Kidney capillary endothelial cell (primary cell): ENCODE results near the gene ACSF2.
"Not testable (repeated sequence)": the region's sequence is repeated elsewhere in the genome, so short reads cannot be mapped to it uniquely, and the experiment has no call there.

Source experiments
- DNase-seq: peaks from one replicate; pipeline ENCODE4 v3.0.0-alpha.2; 2018; ENCODE audit warnings: low spot score

The ACSF2 gene

DNA sequence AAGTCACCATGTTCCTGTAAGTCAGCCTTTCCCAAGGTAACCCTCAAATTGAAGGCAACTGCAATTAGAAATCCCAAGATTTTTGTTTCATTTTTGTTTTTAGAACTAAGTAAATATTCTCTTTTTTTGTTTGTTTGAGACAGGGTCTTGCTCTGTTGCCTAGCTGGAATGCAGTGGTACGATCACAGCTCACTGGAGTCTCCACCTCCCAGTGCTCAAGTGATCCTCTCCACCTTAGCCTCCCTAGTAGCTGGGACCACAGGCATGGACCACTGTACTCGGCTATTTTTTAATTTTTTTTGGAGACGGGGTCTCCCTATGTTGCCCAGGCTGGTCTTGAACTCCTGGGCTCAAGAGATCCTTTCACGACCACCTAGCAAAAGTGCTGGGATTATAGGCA is 18.1 kb upstream of the ACSF2 start:
- DNase-seq, result no peak

DNA sequence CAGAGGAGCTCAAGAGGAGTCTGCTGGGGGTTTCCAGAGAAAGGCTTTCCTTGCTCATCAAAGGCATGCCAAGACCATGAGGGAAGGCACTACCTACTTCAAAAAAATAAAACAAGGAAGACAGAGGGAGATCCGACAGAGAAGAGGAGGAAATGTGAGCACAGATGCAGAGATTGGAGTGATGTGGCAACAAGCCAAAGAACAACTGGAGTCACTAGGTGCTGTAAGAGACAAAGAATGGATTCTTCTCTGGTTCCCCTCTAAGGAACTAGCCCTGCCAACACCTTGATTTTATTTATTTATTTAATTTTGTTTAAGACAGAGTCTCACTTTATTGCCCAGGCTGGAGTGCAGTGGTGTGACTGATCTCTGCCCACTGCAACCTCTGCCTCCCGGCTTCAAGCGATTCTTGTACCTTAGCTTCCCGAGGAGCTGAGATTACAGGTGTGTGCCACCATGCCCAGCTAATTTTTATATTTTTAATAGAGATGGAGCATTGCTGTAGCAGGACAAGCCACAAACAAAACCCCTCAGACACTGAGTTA is 13.8 kb upstream of the ACSF2 start:
- DNase-seq, result no peak

DNA sequence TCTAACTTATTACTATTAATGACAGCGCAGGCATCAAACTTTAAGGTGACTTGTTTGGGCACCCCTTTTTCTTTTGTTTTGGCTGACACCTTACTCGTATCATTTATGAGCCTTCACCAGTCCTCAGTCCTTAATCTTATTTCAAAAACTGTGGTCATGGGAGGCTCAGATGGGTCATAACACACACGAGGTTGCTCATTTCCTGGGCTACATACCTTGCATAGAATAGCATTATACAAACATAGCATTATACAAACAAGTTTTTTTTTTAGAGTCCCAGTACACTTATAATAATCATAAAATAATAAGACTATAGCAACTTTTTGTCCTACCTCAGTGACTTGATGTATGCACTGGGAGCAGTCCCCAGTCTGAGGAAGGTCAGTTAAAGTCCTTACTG is 11.2 kb upstream of the ACSF2 start:
- DNase-seq, result no peak

DNA sequence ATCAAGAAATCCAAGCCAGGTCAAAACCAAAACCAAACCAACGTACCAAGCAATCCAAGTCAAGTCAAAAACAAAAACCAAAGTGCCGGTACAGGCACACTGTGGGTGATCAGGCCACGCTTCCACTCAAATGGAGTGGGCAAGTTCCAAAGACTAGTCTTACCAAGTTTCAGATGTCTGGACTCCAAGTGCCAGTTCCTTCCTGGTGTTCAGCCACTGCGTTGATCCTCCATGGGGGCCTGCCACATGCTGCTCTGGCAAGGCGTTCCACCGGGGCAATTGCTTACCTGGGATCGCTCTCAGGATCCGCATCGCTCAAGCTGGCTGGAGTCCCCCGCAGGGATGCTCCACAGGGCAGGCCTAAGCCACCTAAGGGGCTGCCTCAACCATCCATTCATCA is 6.4 kb upstream of the ACSF2 start:
- DNase-seq, result not testable (repeated sequence)

DNA sequence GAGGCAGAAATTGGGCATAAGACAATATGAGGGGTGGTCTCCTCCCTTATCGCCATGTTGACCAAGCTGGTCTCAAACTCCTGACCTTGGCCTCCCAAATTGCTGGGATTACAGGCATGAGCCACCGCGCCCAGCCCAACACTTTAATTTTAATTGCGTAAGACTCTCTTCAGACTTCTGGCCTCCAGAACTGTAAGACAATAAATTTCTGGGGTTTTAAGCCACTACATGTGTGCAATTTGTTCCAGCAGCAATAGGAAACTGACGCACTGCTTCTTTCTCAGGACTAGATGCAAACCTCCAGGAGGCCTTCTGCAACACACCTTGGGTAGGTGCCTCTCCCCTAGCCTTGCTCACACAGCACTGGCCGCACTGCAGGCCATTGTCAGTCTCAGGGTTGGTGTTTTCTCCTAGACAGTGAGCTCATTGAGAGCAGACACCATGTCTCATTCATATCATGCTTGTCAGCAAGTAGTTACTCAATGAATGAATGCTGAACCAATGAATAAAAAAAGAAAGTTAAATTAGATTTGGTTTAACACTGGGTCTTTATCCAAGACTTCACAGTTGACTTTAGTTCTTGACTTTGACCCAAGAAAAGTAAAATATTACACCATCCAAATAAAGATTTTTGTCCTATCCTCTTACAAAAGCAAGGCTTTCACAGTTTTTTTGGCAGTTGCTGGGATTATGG is 5.5 kb upstream of the ACSF2 start:
- no peak for DNase-seq

DNA sequence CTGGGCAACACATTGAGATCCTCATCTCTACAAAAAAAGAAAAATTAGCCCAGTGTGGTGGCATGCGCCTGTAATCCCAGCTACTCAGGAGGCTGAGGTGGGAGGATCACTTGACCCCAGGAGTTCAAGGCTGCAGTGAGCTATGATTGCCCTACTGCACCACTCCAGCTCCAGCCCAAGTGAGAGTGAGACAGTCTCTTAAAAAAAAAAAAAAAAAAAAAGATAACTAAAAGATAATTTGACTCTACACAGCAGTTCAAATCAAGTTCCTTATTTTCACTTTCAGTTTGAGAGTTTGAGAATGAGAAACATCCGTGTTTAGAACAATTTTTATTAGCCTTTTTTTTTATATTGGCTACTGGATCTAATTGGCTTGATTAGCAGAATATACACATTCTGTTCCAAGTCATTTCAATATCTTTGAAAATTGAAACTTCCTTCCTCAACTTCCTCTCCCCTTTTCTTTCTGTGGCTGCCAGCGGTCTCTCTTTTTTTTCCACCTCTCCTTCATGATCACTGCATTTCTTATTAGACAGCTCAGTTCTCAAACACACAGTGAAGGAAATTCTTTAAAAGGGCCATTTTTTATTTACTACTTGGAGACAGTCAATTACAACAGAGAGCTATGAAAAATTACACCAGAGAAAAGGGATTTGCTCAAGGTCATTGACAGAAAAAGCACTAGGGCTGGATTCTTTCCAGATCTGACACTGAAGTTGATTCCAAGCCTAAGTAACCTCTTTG is 4.5 kb upstream of the ACSF2 start:
- DNase-seq, result no peak

DNA sequence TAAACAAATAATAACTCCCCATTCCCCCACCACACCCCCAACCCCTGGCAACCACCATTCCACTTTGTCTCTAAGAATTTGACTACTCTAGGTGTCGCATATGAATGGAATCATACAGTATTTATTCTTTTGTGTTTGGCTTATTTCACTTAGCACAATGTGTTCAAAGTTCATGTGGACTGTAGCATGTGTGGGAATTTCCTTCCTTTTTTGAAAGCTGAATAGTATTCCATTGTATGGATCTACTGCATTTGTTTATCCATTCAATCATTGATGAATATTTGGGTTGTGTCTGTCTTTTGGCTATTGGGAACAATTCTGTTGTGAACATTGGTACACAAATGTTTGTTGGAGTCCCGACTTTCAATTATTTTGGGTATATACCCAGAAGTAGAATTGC is 3.3 kb upstream of the ACSF2 start:
- DNase-seq, result no peak

DNA sequence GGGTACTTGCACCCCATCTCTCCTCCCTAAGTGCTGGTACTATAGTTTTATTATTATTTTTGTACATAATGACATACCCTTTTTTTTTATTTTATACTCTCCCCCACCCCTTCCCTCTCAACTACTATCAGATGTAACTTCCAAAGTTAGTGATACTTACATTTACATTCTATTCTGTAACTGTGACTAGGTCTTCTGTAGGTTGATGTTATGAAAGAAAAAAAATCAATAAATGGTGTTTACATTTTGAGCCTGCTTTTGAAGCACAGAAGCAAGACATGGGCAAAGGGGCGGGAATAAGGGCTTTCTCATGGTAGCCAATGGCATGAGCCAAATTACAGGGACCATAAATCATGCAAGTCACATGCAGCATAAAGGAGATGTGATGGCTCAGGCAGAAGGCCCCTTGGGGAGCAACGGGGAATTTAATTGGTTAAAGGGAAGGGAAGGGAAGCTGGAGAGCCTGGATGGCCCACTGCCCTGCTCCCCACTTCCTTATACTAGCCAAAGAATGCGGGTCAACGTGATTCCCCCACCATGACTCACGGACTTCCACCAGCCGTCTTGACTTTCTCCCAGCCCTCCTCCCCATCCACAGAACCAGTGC is 2.4 kb upstream of the ACSF2 start:
- DNase-seq, result peak; percentile 64

DNA sequence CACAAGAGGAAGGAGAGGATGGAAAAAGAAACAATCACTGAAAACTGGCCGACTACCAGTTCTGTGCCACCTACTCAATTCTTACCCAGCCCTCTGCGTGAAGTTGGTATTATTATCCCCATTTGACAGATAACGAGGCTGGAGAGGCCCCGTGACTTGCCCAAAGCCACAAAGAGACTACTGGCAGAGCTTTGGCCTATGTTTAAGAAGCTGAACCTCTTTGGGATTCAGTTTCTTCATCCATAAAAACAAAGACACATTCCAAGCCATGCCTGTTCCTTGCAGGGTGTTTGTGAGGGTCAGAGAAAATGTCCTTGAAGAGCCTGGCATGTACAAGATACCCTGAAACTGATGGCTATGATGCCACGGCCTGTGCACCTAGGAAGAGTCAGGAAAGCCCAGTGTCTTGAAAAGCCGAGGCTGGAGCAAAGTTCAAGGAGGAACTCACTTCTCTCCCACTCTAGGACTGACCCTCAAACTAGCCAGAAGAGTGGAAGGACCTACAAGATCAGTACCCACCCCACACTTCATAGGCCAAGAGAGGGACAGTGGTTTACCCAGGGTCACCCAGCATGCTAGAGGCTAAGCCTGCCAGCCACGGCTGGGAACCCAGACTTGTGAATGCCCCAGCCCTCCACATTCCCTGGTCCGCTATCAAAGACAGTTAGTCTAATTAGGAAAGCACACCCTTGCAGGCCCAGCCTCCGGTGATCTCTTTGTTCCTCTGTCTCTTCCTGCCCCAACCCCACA is 1.6 kb upstream of the ACSF2 start:
- DNase-seq, result no peak

DNA sequence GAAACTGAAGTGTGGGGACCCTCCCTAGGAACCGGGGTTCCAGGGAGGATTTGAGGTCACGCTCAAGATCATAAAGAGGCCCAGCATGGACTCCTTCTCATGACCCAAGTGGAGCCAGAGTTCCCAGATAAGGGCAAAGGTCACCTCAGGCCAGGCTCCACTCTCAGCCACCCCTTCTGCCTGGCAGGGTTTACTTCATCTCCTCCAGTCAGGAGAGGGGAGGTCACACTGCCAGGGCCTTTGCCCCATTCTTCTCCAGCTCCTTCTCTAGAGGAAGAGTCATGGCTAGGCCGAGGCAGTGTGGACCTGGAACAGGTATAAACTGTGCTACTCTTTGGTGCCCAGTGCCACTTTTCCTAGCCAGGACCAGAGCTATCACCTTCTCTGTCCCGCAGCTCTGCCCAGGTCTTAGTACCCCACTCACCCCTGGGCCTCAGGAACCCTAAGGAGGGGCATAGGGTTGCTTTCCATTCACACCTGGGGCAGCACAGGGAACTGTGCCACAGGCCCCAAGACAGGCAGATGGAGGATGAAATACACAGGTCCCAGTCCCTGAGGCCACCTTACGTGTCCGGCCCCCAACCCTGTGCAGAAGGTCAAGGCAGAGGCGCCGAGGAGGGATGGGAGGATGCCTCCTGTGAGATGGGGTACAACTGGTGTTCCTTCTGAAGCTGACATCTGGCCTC is 879 bp upstream of the ACSF2 start:
- DNase-seq, result no peak

DNA sequence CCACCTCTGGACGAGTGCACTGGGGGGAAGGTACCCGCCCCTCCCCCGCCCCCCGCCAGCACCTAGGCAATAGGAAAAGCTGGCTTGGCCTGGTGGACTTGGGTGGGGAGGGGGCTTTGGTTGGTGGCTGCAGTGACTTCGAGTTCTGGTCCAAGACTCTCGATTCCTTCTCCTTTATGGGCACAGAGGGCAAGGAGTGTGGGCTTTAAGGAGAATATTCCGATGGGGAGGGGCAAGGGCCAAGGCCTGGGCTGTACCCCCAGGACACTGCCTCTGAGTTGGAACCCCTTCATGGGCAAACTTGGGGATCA is 409 bp downstream of the ACSF2 start:
- DNase-seq, result no peak

DNA sequence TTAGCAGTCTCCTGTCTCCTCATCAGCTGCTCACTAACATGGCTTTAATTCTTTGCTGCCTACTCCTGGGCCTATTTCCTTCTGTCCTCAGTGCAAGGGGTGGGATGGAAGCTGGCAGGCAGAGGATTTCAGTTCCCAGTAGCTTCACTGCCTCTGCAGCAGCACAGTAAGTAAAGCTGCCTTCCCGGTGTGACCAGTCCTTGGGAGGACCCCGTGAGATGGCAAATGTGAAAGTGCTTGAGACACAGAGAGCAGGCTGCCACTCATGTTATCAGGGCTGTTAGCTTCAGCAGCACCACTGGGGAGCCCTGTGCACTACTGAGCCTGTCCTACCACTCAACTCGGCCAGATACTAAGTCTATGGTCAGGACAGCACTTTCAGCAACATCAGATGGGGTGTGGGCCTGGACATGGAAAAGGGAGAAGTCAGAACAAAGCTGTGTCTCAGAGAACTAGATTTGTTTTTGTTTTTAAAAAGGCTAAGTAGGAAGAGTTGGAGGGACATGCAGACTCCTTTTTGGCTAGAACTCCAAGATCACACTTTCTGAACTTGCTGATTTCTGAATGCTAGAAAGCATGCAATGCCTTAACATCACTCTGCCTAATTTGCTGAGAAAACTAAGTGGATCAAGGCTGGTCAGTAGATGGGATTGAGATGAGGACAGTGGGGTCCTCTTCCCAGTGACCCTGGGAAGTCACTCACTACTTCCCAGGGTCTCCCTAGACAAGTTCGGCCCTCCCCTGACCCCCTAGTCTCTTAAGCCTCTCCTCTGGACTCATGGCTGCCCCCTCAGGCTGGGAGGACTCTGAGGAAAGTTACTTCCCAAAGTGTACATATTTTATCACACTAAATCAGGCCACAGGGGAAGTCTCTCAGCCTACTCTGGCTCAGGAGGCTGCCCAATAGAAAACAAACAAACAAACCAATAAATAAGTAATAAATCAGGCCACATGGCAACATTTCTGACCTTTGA is 1.1 kb downstream of the ACSF2 start:
- DNase-seq, result no peak

DNA sequence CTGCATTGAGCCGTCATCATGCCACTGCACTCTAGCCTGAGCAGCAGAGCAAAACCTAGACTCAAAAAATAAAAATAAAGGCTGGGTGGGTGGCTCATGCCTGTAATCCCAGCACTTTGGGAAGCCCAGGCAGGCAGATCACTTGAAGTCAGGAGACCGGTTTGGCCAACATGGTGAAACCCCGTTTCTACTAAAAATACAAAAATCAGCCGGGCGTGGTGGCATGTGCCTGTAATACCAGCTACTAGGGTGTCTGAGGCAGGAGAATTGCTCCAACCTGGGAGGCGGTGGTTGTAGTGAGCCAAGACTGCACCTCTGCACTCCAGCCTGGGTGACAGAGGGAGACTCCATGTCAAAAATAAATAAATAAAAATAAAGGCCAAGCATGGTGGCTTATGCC is 2.1 kb downstream of the ACSF2 start:
- not testable (repeated sequence) for DNase-seq

DNA sequence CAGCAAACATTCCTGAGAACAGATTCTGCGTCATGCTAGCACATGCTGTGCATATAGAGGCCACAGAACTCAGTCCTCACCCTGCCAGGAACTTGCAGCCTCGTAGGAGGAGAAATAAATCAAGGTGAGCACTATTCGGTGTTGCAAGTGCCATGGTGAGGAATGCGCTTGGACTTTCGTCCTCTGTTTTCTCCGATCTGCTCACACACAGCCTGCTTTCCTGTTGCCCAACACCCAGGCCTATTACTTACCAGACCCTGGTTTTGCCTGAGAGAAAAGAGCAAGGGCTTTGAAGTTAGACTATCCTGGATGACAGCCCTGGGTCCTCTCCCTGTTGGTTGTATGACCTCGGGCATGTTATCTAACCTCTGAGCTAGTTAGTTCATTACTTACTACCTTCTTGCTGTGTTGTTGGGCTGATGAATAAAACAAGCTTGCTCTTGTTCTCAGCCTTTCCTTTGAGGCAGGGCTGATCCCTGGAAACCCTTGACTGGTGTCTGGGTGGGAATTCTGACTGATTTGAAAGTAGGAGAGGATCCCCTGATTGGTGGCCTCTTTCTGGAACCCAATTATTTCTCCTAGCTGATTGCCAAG is 2.9 kb downstream of the ACSF2 start:
- no peak for DNase-seq

DNA sequence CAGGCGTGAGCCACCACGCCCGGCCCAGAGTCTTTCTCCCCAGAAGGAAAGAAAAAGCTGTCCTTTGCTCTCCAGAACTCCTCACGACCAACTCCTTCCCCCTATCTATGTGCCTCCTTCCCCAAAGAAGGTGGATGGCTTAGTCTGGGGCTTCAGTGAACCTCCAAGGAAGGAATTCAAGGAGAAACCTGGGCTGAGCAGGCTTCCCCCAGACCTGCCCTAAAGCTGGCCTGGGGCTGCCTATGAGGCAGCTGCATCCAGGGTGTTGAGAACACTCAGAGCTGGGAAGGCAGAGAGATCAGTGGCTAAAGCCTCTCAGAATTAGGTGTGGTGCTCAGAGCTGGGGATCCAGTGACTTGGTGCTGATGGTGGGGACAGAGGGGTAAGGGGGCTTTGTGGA is 3.8 kb downstream of the ACSF2 start:
- DNase-seq, result no peak

DNA sequence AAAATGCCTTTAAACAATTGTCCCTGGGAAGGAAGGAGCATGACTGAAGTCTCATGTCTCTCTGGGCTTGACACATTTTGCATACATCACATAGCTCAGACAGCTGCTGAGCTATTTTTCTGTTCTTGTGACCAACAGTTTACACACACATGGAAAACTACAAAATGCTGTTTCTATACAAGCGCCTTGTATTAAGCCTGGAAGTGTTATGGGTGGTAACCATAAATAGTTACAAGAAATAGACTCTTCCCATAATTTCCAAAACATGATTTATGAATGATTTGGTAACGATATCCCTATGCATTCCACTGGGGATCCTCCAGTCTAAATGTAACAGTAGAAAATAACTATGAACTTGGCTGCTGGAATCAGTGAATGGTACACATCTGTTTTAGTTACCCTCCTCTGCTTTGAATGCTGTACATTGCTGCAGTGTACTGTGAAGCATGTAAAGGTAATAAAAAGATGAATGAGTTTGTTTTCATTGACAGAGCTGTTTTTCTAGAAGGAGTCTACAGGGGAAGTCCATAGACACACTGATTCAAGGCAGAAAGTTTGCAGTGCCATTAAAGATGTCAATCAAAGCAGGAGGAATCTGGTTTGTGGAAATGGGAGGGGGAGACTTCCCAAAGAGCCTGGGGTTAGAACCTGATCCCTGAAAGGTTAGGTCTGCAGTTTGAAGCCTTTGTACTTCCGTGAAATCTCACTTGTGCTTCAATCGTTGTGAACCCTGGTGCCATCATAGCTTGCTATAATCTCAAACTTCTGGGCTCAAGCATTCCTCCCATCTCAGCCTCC is 5.0 kb downstream of the ACSF2 start:
- DNase-seq, result no peak

DNA sequence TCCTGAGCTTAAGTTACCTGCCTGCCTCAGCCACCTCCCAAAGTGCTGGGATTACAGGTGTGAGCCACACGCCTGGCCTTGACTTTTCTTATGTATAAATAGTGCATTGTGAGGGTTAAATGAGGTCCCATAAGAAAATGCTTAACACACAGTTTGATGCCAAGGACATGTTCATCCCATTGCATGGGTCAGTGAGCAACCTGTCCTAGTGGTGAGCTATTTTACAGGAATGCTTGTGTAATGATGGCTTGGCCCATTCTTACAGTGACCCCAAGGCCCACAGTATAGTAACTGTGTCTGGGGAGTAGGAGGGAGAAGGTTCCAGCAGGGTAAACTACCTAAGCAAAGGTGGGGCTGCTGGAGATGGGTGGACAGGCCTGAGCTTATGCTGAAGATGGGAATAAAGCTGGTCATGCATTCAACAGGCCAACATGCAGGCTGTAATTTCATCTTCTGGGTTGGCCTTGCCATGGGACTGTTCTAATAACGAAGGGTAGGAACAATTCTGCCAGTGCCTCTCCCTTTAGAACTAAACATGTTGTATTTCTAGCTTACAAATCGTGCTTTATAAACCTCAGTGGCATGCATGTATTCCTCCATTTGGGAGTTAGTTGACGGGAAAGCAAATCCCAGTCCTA is 6.2 kb downstream of the ACSF2 start:
- no peak for DNase-seq

DNA sequence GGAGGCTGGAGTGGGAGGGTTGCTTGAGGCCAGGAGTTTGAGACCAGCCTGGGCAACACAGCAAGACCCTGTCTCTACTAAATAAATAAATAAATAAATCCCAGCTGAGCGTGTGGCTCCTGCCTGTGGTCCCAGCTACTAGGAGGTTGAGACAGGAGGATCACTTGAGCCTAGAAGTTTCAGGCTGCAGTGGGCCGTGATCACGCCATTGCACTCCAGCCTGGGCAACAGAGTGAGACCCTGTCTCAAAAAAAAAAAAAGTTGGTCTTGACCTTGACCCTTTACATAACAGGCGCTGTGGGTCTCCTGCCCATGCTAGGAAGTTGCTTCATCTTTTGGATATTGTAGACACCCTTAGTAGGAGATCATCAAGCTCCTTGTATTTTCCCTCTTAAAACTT is 11.4 kb downstream of the ACSF2 start:
- no peak for DNase-seq

DNA sequence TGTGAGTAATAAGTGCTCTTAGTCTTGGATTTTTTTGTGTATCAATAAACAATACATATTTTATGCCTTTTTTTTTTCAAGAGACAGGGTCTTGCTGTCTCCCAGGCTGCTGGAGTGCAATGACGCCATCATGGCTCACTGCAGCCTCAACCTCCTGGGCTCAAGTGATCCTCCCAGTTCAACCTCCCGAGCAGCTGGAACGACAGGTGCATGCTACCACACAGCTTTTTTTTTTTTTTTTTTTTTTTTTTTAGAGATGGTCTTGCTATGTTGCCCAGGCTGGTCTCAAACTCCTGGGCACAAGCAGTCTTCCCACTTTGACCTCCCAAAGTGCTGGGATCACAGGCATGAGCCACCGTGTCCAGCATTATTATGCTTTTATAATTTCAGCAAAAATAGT is 13.0 kb downstream of the ACSF2 start:
- DNase-seq, result no peak
